ENCODE results near the gene CCDC57.

CCDC57 gene

GRCh38 chr17:82056729-82057621 lies 155.7 kb downstream of the CCDC57 start:
- in situ Hi-C loops (cut with HindIII; ENCODE audit: low sequenced_read_pairs): no loop called here

GRCh38 chr17:82055965-82056728 lies 156.5 kb downstream of the CCDC57 start:
- in situ Hi-C loops (cut with HindIII; ENCODE audit: low sequenced_read_pairs): no loop called here

GRCh38 chr17:82055023-82055964 lies 157.3 kb downstream of the CCDC57 start:
- in situ Hi-C loops (cut with HindIII; ENCODE audit: low sequenced_read_pairs): no loop called here

- in situ Hi-C loops (cut with HindIII; ENCODE audit: low sequenced_read_pairs): no loop called here
These were observed 158.2 kb downstream of the CCDC57 start for GRCh38 chr17:82054351-82055022.

GRCh38 chr17:82053556-82054263 lies 158.9 kb downstream of the CCDC57 start:
- in situ Hi-C loops (cut with HindIII; ENCODE audit: low sequenced_read_pairs): no loop called here

GRCh38 chr17:82053130-82053529 lies 159.5 kb downstream of the CCDC57 start:
- in situ Hi-C loops (cut with HindIII; ENCODE audit: low sequenced_read_pairs): no loop called here

- in situ Hi-C loops (cut with HindIII; ENCODE audit: low sequenced_read_pairs): no loop called here
These were observed 160.0 kb downstream of the CCDC57 start for GRCh38 chr17:82052638-82053059.

- in situ Hi-C loops (cut with HindIII; ENCODE audit: low sequenced_read_pairs): no loop called here
These were observed 160.6 kb downstream of the CCDC57 start, which contains the start of the genes GPS1 and RFNG for GRCh38 chr17:82051776-82052637. TSS of gene GPS1 (plus strand) at chr17:82051898. CDS start at chr17:82051932, 34 bp downstream. TSS of gene RFNG (minus strand) at chr17:82051811. CDS start at chr17:82051766, 45 bp downstream.
